NCI-H82 treated with DMSO at 0.1 percent for 48 hours (cell line): Measurements from ENCODE around the gene ATG4A.

Experiments used
- DNase-seq: peaks from one replicate; lab custom pipeline; 2025; ENCODE audit not compliant: unreplicated experiment; lab: John Stamatoyannopoulos, UW

The ATG4A gene

DNA sequence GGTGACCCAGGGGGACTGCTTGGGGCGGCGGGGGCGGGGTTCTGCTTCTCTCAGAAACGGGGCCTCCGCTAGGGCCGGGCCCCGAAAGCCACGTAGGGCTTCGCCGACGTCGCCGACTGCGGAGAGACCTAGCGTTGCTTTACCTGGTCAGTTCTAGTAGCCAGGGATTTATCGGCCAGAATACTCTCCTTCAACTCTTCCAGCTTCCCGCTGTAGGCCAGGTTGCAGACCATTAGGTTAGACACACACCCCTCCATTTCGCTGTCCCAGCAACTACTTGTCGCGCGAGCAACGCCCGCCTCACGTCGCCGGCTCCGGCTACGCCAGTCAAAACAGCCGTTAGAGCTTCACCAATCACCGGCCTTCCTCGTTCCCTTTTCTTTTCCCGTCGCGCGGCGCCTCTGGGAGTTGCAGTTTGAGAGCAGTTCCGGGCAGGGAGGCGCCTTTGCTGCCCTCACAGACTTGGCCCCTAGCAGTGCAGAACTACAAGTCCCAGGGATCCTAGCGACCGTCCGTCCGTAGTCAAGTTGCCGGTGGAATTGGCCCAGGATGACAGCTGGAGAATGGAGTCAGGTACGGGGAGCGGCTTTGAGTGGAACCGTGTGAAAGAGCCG lies at the start of gene ATG4A, which contains the start of gene PSMD10:
Gene ATG4A, plus strand, starts transcription at position 515 of the 614 bp plus-strand sequence. Its CDS starts 49 bp downstream, at position 564.
Gene PSMD10, minus strand, starts transcription at position 279 of the 614 bp plus-strand sequence. Its CDS starts 22 bp downstream, at position 257.
- peak; percentile 89 for DNase-seq

DNA sequence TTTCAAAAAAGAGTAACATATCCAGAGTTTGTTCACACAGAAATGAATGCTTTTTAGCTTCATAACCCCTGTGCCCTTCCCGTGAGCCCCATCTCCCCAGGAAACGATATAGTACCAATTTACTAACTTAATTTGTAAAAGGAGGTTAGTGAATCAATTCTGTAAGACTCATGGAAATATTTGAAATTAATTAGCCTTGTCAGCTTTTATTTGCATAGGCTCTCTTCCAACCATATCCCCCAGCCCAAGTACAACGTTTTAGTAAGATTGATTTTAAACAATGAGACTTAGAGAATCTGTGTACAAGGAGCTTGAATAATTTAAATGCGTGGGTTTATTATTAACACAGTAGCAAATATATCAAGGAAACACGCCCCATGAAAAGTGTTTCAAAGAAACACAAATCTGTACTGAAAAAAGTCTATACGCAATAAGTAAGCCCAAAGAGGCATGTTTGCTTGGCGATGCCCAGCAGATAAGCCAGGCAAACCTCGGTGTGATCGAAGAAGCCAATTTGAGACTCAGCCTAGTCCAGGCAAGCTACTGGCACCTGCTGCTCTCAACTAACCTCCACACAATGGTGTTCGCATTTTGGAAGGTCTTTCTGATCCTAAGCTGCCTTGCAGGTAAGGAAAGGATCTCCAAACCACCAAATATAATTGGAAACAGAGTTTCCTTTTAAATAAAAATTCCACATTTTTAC lies 46.9 kb upstream of the ATG4A start, which contains the start of gene VSIG1:
Gene VSIG1, plus strand, starts transcription at position 512 of the 703 bp plus-strand sequence. Its CDS starts 66 bp downstream, at position 578.
- DNase-seq = no peak

- DNase-seq = no peak
These were observed 41.9 kb upstream of the ATG4A start for GRCh38 chrX:108049649-108050048.

DNA sequence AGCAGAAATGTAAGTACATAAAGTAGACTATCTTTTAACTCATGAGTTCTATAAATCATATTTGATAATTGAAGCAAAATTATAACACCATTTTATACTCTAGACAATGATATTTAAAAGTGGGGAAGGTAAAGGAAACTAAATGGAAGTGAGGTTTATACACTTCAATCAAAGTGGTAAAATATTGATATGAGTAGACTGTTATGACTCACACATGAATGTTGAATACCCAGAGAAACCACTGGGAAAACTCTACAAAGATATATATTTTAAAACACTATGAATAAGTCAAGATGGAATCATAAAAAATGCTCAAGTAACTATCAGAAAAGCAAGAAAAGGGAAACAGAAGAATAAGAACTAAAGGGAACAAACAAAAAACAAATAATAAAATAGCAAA lies 38.4 kb upstream of the ATG4A start:
- no peak for DNase-seq

- DNase-seq = no peak
These were observed 36.0 kb upstream of the ATG4A start for GRCh38 chrX:108055546-108055945.

DNA sequence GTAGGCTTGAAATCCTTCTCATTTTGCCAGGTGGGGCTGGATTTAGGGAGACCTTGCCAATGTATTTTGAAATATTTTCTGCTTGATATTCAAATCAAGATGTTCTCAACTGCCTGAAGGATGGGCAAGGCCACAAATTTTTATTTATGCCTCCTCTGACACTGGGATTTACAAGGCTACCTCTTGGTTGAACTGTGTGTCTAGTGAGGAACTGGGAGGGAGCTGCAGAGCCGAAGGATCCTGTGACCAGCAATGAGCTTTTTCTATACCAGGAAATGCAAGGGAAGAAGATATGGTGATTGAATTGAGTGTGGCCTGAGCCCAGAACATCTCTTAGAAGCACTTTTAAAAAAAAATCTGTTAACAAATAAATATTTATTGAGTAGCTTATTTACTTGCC lies 31.8 kb upstream of the ATG4A start:
- no peak for DNase-seq

GRCh38 chrX:108064001-108064400 lies 27.6 kb upstream of the ATG4A start:
- no peak for DNase-seq

GRCh38 chrX:108064613-108065012 lies 27.0 kb upstream of the ATG4A start:
- no peak for DNase-seq

DNA sequence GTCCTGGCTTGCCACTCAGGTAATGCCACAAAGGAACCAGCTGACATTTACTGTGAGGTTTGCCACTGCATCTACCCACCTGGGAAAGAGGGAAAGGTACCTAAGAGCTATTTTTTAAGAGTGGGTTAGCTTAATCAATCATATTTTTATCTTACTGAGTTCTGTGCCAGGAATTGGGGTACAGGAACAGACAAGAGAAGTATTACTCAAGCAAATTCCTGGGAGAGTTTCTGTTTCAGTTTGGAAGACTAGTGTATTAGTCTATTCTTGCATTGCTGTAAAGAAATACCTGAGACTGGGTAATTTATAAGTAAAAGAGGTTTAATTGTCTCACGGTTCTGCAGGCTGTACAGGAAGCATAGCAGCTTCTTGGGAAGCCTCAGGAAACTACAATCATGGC lies 23.5 kb upstream of the ATG4A start:
- DNase-seq = no peak

GRCh38 chrX:108070891-108071290 lies 20.7 kb upstream of the ATG4A start:
- no peak for DNase-seq

DNA sequence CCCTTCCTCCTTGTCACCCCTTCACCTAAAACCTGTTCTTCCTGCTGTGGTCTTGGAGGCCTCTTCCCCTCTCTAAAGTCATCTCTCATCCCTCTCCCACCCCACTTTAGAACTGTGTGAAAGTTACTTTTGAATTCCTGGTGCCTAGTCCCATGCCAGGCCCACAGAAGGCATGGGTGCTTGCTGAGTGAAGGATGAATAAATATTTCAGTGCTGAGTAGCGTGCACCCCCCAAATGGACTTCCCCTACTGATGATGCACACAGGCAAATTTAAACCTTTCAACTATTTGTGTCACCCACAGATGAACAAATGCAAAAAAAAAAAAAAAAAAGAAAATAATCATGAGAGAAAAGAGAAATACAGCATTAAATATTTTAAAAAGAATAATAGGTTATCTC lies 20.0 kb upstream of the ATG4A start:
- DNase-seq = no peak

DNA sequence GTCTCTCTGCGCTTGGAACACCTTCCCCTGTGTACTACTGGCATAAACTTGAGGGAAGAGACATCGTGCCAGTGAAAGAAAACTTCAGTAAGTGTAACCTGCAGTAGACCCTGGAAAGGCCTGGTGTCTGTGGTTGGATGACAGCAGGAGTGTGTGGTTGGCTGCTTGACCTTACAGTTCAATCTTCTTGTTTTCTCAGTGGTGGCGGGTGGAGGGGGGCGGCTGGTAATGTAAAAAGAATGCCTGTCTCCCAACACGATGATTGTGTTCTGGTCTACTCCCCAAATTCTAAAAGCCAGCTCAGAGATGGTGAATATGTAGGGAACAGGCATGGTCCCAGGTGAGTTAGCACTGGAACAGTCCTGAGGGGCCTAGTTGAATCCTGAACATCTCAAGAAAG lies 18.8 kb upstream of the ATG4A start:
- DNase-seq = no peak

DNA sequence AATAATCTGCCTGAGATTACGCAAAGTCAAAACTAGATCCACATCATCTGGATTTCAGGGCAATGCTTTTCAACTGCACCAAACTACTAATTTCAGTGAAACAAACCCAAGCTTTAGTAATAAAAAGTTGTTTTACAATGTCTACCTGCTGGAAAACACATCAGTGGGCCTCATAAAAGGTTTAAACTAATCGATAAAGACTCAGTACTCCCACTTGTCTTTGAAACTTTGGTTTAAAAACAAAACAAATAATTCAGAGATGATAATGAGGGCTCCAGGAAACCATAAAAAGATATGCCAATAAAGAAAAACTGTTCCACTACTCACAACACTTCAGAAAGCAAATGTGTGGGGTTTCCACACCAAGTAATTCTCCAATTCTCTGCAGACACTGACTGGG lies 10.5 kb upstream of the ATG4A start:
- no peak for DNase-seq

DNA sequence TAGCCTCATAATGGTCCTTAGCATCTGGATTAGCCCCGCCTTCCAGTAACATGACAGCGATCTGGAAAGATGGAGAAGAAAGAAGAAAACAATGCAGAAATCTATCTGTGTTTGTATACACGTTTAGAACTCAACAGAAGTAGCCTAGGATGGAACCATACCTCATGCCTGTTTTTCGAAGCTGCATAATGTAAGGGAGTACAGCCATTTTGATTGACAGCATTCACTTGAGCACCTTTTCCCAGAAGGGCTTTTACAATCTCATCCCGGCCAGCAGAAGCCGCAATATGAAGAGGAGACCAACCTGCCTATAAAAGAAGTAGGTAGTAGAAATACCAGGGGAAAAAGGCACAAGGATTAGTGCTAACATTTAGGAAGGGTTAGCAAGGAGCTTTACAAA lies 3.8 kb upstream of the ATG4A start:
- no peak for DNase-seq

GRCh38 chrX:108088511-108088910 lies 3.1 kb upstream of the ATG4A start:
- no peak for DNase-seq

GRCh38 chrX:108090491-108091263 lies 901 bp upstream of the ATG4A start:
- DNase-seq = no peak

GRCh38 chrX:108091878-108092291 lies 307 bp downstream of the ATG4A start:
- no peak for DNase-seq

DNA sequence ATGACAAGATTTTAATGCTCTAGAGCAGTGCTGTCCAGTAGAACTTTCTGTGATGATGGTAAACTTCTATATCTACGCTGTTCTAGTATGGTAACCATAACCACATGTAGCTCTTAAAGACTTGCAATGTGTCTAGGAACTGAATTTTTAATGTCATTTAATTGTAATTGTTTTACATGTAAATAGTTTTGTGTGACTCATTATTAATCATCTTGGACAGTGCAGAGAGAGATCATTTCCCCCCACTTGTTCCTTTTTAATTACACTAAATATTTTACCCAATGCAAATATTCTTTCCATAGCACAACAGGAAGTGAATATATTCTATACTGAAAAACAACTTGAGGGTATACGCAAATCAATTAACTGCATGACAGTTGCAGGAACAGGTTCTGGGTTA lies 5.8 kb downstream of the ATG4A start:
- DNase-seq = no peak

DNA sequence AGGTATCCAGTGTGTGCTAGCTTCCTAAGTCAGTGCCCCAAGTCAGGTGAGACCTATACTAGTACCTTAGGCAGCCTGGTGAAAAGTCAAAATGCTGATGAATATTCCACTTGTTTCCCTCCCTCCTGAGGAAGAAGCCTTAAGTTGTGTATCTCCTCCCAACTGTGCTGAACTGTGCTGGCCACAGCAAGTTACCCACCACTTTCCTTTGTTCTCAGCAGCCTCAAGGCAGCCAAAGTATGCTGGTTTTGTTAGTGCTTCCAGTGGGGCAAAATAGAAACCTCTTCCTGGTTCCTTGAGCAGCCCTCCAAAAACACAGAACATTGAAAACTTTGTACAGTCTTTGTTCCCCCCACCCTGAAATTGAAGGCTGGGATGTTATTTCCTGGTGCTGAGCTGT lies 13.9 kb downstream of the ATG4A start:
- DNase-seq = no peak

GRCh38 chrX:108114541-108114940 lies 23.0 kb downstream of the ATG4A start:
- DNase-seq = no peak

DNA sequence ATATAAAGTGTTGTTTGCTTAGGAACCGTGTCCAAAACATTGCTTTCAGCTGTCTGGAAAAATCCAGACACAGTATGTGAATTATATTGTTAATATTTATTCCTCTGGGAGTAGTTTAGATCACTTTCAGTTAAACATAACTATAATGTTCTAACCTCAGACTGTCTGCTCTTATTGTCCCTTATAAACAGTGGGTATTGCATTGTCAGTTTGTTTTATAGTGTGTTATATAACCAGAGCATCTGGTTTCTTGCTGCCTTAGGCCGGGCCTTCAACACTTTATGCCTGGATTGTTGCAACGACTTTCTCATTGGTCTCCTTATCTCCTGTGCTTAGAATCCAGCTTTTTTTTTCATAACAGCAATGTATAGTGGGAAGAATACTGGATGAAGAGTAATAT lies 26.4 kb downstream of the ATG4A start:
- DNase-seq = no peak

DNA sequence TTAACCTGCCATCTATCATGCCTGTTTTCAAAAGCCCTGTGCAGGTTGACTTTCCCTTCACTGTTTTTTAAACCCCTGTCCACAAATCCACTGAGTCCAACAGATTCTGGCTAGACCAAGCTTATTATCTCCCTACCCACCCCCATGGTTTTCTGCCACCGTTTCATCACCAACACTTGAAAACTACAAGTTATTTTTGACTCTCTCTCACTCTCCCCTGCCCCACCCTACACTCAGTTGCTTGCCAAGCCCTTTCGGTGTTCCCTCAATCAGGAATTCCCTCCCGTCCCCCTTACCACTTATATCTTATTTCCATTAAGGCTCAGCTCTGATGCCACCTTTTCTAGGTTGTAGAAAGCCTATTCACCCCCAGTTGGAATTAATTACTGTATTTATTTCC lies 29.7 kb downstream of the ATG4A start:
- no peak for DNase-seq
